Right lobe of liver (tissue), 4 donors: Measurements from ENCODE around the gene PLXNA2.

Experiments used
- CTCF ChIP-seq, 4 donors: fragments of 200-600 bp in 3 of 4; fragments of 450-650 bp in 1 of 4; IDR thresholded peaks; one replicate each; pipeline versions ENCODE4 v1.5.1 to v1.8.0; 2016 to 2022; ENCODE audit warnings: antibody characterized with exemption in 4 of 4, mild to moderate bottlenecking in 2 of 4
- POLR2A ChIP-seq: fragments of 450-650 bp; IDR thresholded peaks from one replicate; pipeline ENCODE4 v1.6.1; 2017; ENCODE audit warnings: antibody characterized with exemption, mild to moderate bottlenecking
- donor health status: DM: no; HTN: no; CAD: no.
- donor health status: DM: no; HTN: no; CAD: no.
- donor health status: DM: no; HTN: yes; CAD: no.

GRCh38 chr1:208139434-208140045 is 104.6 kb downstream of the PLXNA2 start:
- TF ChIP-seq CTCF (IDR thresholded peaks at IDR 0.05) (no peak), POLR2A (no peak)
